Measurements from ENCODE around the gene UBE2C.

UBE2C gene

GRCh38 chr20:45774945-45775344 is 37.5 kb upstream of the UBE2C start:
- no peak overlapping the region for H3K4me3 ChIP-seq (replicated peaks; ENCODE audit: low read depth, low read length)
- TF ChIP-seq CTCF (IDR thresholded peaks at IDR 0.05; ENCODE audit: low read depth, low read length, missing control alignments) = no peak
- no peak for DNase-seq (ENCODE audit: extremely low read depth, low read depth)

GRCh38 chr20:45775411-45775810 is 37.0 kb upstream of the UBE2C start:
- DNase-seq (ENCODE audit: extremely low read depth, low read depth) = no peak
- no peak for TF ChIP-seq CTCF (IDR thresholded peaks at IDR 0.05; ENCODE audit: low read depth, low read length, missing control alignments)
- H3K4me3 ChIP-seq (replicated peaks; ENCODE audit: low read depth, low read length) = no peak overlapping the region

- H3K4me3 ChIP-seq (replicated peaks; ENCODE audit: low read depth, low read length) = no peak overlapping the region
- no peak for DNase-seq (ENCODE audit: extremely low read depth, low read depth)
- no peak for TF ChIP-seq CTCF (IDR thresholded peaks at IDR 0.05; ENCODE audit: low read depth, low read length, missing control alignments)
These were observed 35.5 kb upstream of the UBE2C start for GRCh38 chr20:45776931-45777330.

- no peak for TF ChIP-seq CTCF (IDR thresholded peaks at IDR 0.05; ENCODE audit: low read depth, low read length, missing control alignments)
- peak; percentile 98 for DNase-seq (ENCODE audit: extremely low read depth, low read depth)
- H3K4me3 ChIP-seq (replicated peaks; ENCODE audit: low read depth, low read length) = no peak overlapping the region
These were observed 33.2 kb upstream of the UBE2C start for GRCh38 chr20:45779011-45779915.

GRCh38 chr20:45780159-45780558 is 32.3 kb upstream of the UBE2C start:
- TF ChIP-seq CTCF (IDR thresholded peaks at IDR 0.05; ENCODE audit: low read depth, low read length, missing control alignments) = no peak
- H3K4me3 ChIP-seq (replicated peaks; ENCODE audit: low read depth, low read length) = no peak overlapping the region
- DNase-seq (ENCODE audit: extremely low read depth, low read depth) = no peak

- TF ChIP-seq CTCF (IDR thresholded peaks at IDR 0.05; ENCODE audit: low read depth, low read length, missing control alignments) = no peak
- H3K4me3 ChIP-seq (replicated peaks; ENCODE audit: low read depth, low read length) = no peak overlapping the region
- DNase-seq (ENCODE audit: extremely low read depth, low read depth) = peak; percentile 95
These were observed 31.0 kb upstream of the UBE2C start for GRCh38 chr20:45781391-45781931.

All from HFF-Myc (cell line).